HL-60/S4 treated with phorbol 12-myristate 13-acetate at 8.2 ng/mL for 4 days and 3 days (cell line): Measurements from ENCODE around the gene IFT122.

Source experiments
- in situ Hi-C: fragments of 300-500 bp; cut with MboI; formaldehyde crosslinking; loops from 2 replicates; pipeline ENCODE4 v1.15.0; 2022; ENCODE audit warnings: low sequenced_read_pairs

IFT122 gene

DNA sequence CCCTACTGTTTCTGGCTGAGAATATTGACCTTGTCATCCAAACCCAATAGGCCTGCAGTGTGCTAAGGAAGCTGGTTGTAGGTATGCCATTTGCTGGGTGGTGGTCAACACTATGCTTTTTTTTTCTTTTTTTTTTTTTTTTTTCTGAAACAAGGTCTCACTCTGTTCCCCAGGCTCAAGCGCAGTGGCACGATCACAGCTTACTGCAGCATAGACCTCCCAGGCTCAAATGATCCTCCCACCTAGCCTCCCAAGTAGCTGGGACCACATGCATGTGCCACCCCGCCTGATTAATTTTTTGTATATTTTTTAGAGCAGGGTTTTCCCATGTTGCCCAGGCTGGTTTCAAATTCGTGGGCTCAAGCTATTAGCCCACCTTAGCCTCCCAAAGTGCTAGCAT, 52.7 kb downstream of the IFT122 start:
- in situ Hi-C loops = loop anchor here (10.0 kb wide), 1 partner anchor 332 kb away; no protein-coding TSS in a partner anchor

DNA sequence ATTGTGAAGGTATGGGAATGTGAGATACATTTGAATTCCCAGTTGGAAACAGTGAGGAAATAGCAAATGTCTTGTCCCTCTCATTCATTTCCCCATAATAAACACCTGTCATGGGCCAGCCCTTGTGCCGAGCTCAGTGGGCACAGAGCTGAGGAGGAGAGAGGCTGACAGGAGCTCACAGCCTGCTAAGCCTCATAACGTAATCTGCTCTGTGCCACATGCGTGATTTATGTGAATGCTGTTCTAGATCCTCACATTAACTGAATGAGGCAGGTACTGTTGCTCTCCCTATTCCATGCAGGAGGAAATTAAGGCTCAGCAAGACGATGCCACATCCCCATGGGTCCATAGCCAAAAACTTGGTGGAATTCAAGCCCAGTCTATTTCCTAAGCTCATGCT, 53.2 kb downstream of the IFT122 start:
- in situ Hi-C loops = loop anchor here (10.0 kb wide), 1 partner anchor 332 kb away; no protein-coding TSS in a partner anchor

DNA sequence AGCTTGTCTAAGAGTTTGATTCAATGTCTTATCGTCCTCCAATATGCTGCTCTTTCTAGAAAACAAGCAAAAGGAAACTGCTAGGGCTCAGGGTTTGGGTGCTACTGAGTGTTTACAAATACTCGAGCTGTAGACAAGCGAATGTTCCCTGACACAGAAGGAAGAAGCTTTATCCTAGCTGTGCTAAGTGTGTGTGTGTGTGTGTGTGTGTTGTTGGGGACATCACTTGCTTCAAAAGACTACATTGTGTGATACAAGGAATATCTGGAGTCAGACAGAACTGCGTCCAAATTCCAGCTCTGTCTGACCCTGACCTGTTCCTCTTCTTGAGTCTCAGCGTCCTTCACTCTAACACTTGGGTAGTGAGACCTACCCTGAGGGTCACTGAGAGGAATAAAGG, 54.5 kb downstream of the IFT122 start:
- in situ Hi-C loops = loop anchor here (10.0 kb wide), 1 partner anchor 330 kb away; no protein-coding TSS in a partner anchor

DNA sequence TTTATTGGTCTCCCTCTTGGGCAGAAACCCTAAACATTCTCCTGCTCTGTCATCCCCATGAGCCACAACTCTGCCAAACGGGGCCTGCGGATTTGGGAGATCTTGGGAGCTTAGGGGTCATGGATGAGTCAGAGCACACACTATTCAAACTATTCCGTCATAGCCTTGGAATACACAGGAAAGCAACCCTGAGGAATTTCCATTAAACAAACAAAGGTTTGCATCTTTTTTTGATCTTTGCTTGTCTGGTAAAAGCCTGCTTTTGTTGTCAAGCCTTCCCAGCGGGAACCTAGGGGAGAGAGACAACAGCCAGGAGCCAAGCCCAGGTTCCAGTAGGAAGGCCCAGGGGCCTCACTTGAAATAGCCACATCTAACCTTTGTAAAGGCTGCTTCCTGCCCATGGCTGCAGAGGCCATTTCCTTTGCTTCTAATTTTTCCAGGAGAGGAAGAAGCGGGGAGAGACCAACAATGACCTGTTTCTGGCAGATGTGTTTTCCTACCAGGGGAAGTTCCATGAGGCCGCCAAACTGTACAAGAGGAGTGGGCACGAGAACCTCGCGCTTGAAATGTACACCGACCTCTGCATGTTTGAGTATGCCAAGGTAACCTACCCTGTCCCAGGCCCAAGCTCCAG, 55.1 kb downstream of the IFT122 start:
- in situ Hi-C loops = loop anchor here (10.0 kb wide), 1 partner anchor 330 kb away; no protein-coding TSS in a partner anchor

DNA sequence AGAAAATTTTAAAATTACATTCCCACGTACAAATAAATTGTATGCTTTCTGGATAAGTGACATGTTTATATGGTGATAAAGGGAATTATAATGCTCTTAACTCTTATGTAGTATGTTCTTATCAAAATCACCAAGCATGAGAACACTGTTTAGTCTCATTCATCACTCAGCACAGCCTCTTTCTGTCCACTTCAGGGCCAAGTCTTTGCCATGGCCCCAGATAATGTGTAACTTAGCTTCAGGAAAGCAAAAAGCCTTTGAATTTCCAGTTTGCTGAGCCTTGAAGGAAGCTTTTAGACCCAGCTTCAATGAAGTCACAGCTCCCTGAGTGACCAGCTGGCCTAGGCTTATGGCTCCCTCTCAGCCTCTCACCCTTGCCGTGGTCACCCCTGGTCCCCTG, 57.9 kb downstream of the IFT122 start:
- in situ Hi-C loops = loop anchor here (10.0 kb wide), 1 partner anchor 327 kb away; no protein-coding TSS in a partner anchor

DNA sequence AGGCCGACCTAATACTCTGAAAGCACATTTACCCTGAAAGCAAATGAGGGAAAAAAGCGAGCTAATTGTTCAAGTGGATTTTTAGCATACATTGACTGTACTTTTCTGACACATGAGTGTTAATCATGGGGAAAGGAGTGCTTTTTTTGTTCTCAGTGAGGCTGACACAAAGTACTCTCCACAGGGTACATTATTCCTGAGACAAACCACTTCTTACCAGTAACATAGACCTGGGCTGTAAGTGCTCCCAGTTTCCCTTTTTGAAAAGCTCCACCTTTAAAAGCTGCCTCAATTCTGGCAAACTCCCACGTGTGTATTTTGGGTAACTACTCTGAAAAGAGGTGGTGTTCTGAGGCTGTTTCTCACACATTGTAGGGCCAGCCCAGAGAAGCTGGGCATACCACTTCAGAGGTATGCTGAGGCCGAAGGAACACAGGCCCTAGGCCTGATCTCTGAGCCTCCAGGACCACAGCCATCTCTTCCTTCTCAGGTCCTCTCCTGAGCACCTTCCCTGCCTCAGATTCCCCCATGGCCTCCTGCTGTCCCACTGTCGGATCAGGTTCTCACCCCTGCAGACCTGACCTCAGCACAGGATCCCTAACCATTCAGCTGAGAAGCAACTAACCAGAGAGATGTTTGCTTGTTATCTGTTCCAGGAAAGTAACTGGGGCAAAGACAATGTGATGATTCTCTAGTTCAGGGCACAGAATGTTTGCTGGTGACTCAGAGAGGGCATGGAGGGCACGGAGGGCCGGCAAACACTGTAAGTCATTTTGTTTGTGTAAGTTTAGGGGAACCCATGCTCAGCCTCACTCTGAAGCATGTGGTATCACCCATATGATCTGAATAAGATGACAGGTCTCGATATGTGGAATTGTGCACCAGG, 58.8 kb downstream of the IFT122 start:
- in situ Hi-C loops = loop anchor here (10.0 kb wide), 1 partner anchor 326 kb away; no protein-coding TSS in a partner anchor

DNA sequence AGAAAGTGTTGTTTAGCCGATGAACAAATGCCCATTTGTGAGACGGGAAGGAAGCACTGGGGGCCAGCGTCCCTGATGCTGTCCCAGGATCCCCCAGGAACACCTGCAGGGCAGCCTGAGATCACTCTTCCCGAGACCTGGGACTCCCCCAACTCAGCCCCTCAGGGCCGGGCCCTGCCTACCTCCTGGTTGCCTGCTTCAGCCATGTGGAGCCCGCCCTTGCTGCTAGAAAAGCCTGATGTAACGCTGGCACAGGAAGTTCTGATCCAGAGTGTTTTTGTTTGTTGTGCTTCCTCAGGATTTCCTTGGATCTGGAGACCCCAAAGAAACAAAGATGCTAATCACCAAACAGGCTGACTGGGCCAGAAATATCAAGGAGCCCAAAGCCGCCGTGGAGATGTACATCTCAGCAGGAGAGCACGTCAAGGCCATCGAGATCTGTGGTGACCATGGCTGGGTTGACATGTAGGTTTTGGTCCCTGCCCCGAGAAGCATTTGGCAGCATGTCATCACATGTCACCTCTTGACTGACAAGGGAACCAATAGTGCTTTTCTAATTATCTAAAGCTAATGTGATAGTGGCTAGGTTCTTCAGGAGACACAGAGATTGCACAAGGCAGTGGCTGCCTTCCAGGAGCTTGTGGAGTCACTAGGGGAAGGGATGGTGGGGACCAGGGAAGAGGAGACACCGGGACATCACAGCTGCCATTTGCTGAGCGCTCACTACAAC, 59.7 kb downstream of the IFT122 start:
- in situ Hi-C loops = loop anchor here (10.0 kb wide), 1 partner anchor 325 kb away; no protein-coding TSS in a partner anchor

DNA sequence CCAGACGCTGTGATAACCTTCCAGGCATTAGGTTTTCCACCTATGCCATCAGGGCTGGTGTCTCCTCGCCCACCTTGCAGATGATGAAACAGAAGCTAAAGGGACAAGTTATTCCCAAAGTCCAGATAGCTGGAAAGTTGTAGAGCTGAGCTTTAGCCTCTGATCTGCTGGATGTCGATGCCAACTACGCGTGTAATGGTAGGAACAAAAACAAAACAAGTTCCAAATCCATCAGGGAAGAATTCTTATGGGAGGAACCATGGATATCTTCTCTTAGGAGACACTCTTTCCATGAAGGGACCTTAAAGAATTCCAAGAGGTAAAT, 60.3 kb downstream of the IFT122 start:
- in situ Hi-C loops = no loop called here

DNA sequence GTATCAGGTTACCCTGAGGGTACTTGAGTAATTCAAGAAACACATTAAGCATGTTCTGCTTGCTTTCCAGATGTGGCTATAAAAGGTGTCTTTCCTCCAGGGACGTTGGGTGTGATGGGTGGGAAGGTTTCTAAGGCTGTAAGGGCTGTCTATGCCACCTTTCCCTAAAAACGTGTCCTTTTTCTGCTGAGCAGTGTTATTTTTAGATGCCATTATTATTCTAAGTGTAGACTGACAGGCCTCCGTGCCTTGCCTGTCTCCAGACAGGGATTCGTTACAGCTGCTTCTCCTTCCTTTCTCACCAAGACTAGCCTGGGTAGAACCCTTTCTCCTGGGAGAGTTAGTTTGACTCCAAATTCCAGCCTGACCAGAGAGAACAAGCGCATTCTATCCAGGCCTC, 61.6 kb downstream of the IFT122 start:
- in situ Hi-C loops = no loop called here

DNA sequence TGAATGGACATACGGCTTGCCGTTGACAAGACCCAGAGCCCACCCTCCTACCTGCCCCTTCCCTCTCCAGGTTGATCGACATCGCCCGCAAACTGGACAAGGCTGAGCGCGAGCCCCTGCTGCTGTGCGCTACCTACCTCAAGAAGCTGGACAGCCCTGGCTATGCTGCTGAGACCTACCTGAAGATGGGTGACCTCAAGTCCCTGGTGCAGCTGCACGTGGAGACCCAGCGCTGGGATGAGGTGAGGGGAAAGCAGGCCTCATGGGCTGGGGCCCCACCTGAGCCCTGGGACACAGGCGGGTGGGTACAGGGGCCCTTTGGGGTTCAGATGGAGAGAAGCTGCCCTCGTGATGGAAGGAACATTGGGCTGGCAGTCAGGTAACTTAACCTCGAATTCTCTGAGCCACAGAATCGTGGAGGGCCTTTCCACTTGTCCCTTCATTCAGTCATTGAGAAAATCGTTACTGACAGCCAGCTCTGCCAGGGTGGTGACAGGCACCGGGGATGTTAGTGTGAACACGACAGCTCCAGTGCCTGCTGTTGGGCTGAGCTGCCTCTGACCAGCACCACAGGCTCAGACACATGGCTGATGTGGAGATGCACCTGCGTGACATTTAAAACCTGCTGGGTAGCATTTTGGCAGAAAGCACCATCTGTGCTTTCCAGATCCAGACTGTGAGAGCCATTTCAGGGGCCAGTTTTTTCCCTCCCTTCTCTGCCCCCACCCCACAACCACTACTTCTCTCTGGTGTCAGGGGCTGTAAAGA, 62.8 kb downstream of the IFT122 start:
- in situ Hi-C loops = no loop called here

DNA sequence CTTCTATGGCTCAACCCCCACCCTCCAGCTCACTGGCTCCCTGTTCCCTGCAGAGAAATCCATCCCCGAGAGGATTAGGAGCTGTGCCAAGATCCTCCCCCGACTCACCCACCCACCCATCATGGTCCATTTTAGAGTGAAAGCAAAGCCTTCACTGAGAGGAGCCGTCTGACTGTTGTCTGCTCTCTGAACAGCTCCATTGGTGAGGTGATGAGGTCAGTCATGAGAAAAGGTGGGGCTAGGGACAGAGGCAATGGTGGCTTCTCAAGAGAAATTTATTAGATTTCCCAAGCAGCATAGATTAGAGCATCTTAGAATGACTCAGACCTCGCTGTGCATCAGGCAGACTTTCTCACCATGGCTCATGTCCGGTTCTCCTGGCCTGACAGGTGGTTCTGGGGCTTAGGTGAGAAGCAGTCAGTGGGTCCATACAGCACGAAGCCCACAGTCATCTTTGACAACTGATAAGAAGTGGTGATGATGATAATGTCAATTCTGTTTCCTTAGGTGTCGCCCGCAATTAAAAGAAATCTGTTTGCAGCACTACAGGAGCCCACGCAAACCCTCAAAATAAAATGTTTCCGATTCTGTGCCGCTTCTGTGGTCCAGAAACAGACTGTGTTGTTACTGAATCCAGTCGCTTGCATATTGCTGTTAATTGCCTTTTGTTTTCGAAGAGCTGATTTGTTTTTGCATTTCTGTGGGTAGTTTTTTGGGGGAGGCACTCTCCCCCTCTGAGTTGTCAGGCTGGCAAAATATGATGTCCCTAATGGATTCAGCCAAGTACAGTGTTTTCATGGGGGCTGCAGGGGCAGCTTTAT, 63.7 kb downstream of the IFT122 start:
- in situ Hi-C loops = no loop called here

DNA sequence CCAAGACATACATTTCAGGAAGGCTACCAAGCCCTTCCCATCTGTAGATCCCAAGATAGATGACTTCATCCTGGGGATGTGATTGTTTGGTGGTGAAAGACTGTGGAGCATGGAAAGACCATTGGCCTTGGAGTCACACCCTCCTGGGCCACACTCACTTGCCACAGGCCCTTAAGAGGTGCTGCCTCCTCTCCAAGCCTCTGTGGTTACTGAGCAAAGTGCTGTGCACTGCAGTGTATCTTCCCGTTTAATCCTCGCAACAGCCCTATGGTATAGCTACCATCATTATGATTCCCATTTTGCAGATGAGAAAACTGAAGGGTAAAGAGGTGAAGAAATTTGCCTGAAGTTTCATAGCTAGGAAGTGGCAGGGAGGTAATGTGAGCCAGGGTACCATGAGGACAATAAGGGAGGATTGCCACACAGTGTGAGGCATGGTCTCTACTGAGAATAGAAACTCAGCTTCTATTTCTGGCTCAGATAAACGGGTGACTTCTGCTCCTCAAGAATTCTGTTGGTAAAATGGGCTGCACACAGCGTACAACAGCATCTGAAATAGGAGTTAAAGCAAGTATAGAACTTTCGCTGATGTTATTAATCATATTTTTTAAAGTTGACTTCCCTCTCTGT, 64.6 kb downstream of the IFT122 start:
- in situ Hi-C loops = no loop called here

DNA sequence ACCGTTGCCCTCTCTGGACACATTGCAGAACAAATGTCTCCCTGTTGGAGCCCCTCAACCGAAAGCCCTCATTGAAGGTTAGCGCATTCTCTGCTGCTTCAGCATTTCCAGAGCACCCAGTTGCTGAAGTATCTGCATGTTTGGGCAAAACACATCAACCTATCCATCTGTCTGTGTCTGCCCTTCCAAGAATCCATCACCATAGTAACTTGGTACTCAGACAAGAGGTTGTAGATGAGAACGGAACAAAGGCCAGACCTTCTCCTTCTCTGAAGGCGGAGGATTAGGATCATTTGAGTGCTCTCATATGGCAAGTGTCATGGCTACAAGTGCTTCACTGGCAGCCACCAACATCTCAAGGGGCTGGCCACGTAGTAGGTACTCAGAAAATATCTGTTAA, 65.3 kb downstream of the IFT122 start:
- in situ Hi-C loops = no loop called here

DNA sequence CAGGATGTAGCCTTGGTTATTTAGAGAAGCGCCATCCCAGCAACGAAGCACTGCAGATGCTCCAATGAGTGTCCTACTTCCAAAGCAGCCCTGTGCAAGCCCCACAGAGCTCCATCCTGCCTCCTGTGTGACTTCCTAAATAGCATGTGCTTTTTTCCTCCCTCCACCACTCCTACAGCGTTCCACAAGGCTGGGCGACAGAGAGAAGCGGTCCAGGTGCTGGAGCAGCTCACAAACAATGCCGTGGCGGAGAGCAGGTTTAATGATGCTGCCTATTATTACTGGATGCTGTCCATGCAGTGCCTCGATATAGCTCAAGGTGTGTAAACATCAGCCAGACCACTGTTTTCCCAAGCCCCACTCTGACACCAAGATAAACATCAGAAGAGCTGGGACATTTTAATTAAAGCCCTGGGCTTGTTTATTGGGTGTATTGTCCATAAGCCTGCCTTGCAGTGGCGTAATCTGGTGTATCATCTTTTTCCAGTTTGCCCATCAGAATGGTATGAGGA, 66.3 kb downstream of the IFT122 start:
- in situ Hi-C loops = no loop called here

DNA sequence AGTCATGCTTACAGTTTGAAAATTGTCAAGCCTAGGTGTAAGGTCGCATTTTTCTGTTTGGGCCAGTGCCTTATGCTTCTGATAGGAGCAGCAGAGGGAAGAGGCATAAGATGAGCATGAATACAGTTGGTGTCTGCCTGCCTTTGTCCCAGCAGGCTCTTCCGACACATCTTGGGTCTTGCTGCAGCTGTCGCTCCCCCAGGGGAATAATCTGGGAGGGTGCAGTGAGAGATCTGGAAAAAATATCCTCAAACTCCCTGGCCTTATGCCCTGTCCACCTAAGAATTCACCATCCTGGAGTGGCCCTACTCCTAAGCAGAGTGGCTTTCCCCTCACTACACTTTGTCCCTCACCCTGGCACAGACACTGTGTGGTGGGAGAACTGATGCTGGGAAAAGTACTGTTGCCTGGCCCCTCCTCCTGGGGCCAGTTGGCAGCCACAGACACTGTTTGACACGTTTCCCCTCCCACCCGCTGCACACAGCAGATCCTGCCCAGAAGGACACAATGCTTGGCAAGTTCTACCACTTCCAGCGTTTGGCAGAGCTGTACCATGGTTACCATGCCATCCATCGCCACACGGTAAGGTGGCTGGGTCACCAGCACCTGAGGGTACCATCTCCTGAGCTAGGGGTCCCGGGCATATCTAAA, 67.3 kb downstream of the IFT122 start:
- in situ Hi-C loops = no loop called here

DNA sequence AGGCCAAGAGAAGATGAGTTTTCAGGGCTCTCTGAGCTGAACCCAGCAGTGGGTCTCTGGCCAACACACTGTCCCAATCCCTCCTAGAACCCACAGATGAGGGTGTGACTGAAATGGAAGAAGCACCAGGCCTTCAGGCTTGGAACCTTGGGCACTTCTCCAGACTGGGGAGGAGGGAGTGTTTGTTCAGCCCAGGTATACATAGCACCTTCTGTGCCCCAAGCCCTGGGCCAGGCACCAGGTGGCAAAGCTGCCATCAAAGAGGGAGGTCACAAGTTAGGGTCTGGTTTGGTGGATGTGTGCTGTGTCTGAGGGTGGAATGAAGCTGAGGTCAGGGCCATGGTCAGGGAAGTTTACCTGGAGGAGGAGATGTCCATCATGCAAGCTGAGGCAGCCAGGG, 72.6 kb downstream of the IFT122 start:
- in situ Hi-C loops = no loop called here

DNA sequence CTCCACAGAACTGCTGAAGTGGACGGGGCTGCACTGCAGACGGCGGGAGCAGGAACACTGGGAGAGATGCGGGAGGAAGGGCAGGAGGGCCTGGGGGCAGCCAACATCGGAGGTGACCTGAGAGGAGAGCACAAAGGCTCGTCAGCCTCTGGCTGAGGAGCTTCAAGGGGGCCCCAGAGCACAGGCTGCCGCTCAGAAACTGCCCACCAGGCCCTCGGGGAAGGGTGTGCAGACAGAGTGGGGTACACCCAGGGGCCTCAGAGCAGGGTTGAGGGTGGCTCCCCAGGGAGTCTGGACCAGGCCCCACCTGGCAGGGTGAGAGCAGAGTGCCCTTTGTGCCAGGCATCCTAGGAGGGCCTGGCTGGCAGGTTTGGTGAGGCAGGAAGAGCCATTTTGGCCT, 73.7 kb downstream of the IFT122 start:
- in situ Hi-C loops = no loop called here

DNA sequence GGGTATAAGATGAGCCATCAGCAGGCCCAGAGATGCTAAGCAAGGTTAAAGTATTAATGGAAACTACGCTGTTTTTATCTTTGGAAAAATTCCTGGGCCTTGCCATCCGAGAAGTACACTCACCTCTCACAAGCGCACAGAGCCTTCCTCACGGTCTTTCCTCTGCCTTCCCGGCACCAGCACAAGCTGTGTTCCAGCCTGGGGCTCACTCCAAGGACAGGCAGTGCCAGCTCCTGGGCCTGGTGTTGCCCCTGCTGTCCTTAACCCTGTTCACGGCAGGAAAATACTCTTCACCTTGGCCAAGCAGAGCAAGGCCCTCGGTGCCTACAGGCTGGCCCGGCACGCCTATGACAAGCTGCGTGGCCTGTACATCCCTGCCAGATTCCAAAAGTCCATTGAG, 74.1 kb downstream of the IFT122 start:
- in situ Hi-C loops = no loop called here

DNA sequence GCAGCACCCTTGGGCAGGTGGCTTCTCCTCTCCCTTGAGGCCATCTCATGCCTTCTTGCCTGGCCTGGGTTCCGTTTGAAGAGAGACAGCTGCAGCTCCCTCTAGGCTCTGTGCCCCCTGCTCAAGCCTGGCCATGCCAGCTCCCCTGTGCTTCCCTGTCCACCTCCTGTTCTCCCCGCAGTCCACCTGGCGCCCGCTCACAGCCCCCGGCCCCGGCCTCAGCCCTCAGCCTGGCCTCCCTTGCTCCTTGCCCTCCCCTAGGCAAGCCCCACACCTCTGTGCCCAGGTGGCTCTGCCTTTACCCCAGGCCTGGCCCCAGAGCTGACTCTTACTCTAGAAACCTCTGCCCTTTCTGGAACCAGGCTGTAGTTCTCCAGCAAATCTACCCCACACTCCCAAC, 74.5 kb downstream of the IFT122 start:
- in situ Hi-C loops = no loop called here
